ENCODE measurements around the gene BABAM2.
A peak's percentile ranks its signal among the peaks of the same experiment; 100 is the strongest.

Gene BABAM2

GRCh38 chr2:28338046-28338817, 447.7 kb downstream of the BABAM2 start:
- H3K4me3 ChIP-seq (ENCODE audit: control insufficient read depth, low read depth, low read length), result no peak overlapping the region
- TF ChIP-seq CTCF (conservative IDR thresholded peaks at IDR 0.05; ENCODE audit: control insufficient read depth, insufficient read depth, low read depth, low read length), result no peak
- DNase-seq (ENCODE audit: low read depth), result peak; percentile 93

- TF ChIP-seq CTCF (conservative IDR thresholded peaks at IDR 0.05; ENCODE audit: control insufficient read depth, insufficient read depth, low read depth, low read length), result no peak
- no peak for DNase-seq (ENCODE audit: low read depth)
- no peak overlapping the region for H3K4me3 ChIP-seq (ENCODE audit: control insufficient read depth, low read depth, low read length)
These were observed 448.3 kb downstream of the BABAM2 start for GRCh38 chr2:28338831-28339321.

GRCh38 chr2:28339516-28340175, 449.1 kb downstream of the BABAM2 start:
- TF ChIP-seq CTCF (conservative IDR thresholded peaks at IDR 0.05; ENCODE audit: control insufficient read depth, insufficient read depth, low read depth, low read length), result no peak
- no peak overlapping the region for H3K4me3 ChIP-seq (ENCODE audit: control insufficient read depth, low read depth, low read length)
- DNase-seq (ENCODE audit: low read depth), result no peak

DNA sequence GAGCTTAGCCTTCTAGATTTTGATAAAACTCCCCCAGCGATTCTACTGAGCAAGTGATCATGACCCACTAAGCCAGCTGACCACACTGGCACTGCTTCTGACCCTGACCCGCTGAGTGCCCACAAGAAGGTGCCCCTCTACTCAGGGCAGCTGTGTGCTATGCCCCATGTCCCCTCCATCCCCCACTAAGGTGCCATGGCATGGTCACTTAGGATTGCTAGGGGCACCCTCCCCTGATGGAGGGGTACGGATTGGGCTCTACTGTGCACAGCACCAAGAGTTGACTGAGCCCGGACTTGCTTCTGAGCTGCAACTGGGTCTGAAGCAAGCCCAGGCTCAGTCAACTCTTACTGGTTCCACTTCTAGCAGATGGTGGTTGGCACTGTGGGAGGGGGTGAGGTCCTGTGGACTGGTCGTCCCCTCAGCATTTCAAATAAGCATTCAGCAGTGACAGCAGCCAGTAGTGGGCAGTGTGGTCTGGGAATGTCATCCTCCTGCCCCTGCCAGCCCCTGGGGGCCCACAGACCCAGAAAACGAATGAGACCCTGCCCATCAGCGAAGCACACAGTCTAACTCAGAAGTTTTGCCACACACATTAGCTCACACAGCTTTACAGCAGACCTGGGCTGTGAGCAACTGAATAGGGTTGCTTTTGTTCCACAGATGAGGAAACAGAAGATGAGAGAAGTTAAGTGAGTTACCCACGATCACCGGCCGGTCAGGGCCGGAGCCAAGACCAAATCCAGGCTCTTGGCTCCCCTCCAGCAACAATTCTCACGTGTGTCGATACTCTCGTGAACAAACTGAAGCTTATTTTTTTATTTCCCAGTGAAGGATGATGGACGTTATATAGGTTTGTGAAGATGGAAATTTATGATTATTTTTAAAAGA, 450.0 kb downstream of the BABAM2 start:
- peak; percentile 12 for TF ChIP-seq CTCF (conservative IDR thresholded peaks at IDR 0.05; ENCODE audit: control insufficient read depth, insufficient read depth, low read depth, low read length)
- no peak for DNase-seq (ENCODE audit: low read depth)
- H3K4me3 ChIP-seq (ENCODE audit: control insufficient read depth, low read depth, low read length), result no peak overlapping the region

DNA sequence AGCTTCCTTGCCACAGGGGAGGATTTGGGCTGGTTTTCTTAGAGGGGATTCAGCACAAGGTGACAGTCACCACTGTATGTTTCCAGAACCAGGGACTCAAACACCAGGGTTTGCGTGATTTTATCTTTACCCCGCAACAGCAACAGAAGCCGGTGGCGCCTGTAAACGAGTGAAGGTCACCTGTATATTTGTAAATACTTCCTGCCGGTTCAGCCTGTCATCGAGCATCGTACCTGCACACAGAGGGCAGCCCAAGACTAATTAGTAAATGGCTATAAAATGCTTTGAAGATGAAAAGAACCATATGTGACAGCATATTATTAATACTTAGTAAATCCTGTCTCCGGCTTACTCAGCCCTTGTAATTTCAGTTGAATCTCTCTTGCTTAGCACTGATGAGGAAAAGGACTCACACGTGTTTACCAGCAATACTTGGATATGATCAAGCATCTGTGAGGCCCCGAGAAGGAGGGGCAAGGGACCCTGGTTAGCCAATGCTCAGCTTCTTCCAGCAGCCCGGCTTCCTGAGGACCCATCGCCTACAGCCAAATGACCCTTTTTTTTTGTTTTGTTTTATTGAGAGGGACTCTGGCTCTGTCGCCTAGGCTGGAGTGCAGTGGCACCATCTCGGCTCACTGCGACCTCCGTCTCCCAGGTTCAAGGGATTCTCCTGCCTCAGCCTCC, 450.8 kb downstream of the BABAM2 start:
- no peak for TF ChIP-seq CTCF (conservative IDR thresholded peaks at IDR 0.05; ENCODE audit: control insufficient read depth, insufficient read depth, low read depth, low read length)
- peak; percentile 36 for DNase-seq (ENCODE audit: low read depth)

More for the DNA sequence above, 450.8 kb downstream of the BABAM2 start:
- H3K4me3 ChIP-seq (ENCODE audit: control insufficient read depth, low read depth, low read length), result no peak overlapping the region
